Hepatocyte (in vitro differentiated cells): ENCODE measurements around the gene WNK1. TPM values are rescaled to one million over a fixed set of nuclear protein-coding genes. Genes with fewer than 3 reads are reported as not detected.

Source experiments
- DNase-seq: peaks from one replicate; pipeline ENCODE4 v3.0.0-alpha.2; 2016; ENCODE audit warnings: low spot score
- H2AFZ ChIP-seq: fragments of 200-600 bp; sonication (generic); 2 replicates; pipeline ENCODE4 v1.6.0; 2016; ENCODE audit warnings: antibody characterized with exemption, mild to moderate bottlenecking
- H3K27ac ChIP-seq: fragments of 200-600 bp; sonication (generic); 2 replicates; pipeline ENCODE4 v1.5.1; 2016; ENCODE audit warnings: mild to moderate bottlenecking
- H3K27me3 ChIP-seq: fragments of 200-600 bp; sonication (generic); 2 replicates; pipeline ENCODE4 v1.6.1; 2016
- H3K36me3 ChIP-seq: fragments of 200-600 bp; sonication (generic); replicated peaks from 2 replicates; pipeline ENCODE4 v1.5.1; 2016; ENCODE audit warnings: low read depth; ENCODE audit not compliant: insufficient read depth
- H3K4me1 ChIP-seq: fragments of 200-600 bp; sonication (generic); 2 replicates; pipeline ENCODE4 v1.5.1; 2016; ENCODE audit warnings: mild to moderate bottlenecking, moderate library complexity; ENCODE audit not compliant: insufficient read depth
- H3K4me2 ChIP-seq: fragments of 200-600 bp; sonication (generic); 2 replicates; pipeline ENCODE4 v1.6.0; 2016
- H3K4me3 ChIP-seq: fragments of 200-600 bp; sonication (generic); 2 replicates; pipeline ENCODE4 v1.5.1; 2016; ENCODE audit warnings: mild to moderate bottlenecking
- H3K79me2 ChIP-seq: fragments of 200-600 bp; sonication (generic); 2 replicates; pipeline ENCODE4 v1.6.0; 2017; ENCODE audit warnings: mild to moderate bottlenecking
- H3K9me2 ChIP-seq: fragments of 200-600 bp; sonication (generic); replicated peaks from 2 replicates; pipeline ENCODE4 v1.6.0; 2017; ENCODE audit warnings: mild to moderate bottlenecking; ENCODE audit not compliant: insufficient read depth
- H3K9me3 ChIP-seq: fragments of 200-600 bp; sonication (generic); 2 replicates; pipeline ENCODE4 v1.5.1; 2016; ENCODE audit warnings: low read depth, mild to moderate bottlenecking
- H4K20me1 ChIP-seq: fragments of 200-600 bp; sonication (generic); 2 replicates; pipeline ENCODE4 v1.6.0; 2016; ENCODE audit warnings: mild to moderate bottlenecking; ENCODE audit not compliant: insufficient read depth, poor library complexity, severe bottlenecking
- CTCF ChIP-seq: fragments of 200-600 bp; sonication (generic); IDR thresholded peaks from 2 replicates; pipeline ENCODE4 v1.5.1; 2016; ENCODE audit warnings: antibody characterized with exemption, mild to moderate bottlenecking; ENCODE audit not compliant: poor library complexity
- EZH2 ChIP-seq: fragments of 200-600 bp; sonication (generic); IDR thresholded peaks from 2 replicates; pipeline ENCODE4 v1.6.1; 2016; ENCODE audit warnings: antibody characterized with exemption, mild to moderate bottlenecking, borderline replicate concordance
- EZH2phosphoT487 ChIP-seq: fragments of 200-600 bp; sonication (generic); IDR thresholded peaks from one replicate; pipeline ENCODE4 v1.6.1; 2018; ENCODE audit warnings: antibody characterized with exemption, mild to moderate bottlenecking, low read depth, moderate library complexity; ENCODE audit not compliant: unreplicated experiment, severe bottlenecking
- WGBS: methylation state at CpG from one replicate; pipeline ENCODE4 v1.1.6; 2016; ENCODE audit warnings: low lambda C conversion rate; ENCODE audit errors: missing lambda C conversion rate; 5-methylcytosine and 5-hydroxymethylcytosine counted together
- polyA plus RNA-seq: library from polyadenylated mRNA; unstranded; fragments of >200 nt; fragmentation: Nextera tagmentation; extraction: Ambion mirVana; gene quantifications from 2 replicates; pipeline ENCODE4 v1.2.1, GENCODE V29; 2016
- total RNA-seq: library from RNA; depleted of rRNA; stranded (reverse); fragments of >200 nt; gene quantifications from 2 replicates; pipeline ENCODE4 v1.2.3, GENCODE V29; 2014

The WNK1 gene
- total and polyA plus RNA-seq, 2 experiments from 2014 or later, result 58.5 to 62.6 TPM

DNA sequence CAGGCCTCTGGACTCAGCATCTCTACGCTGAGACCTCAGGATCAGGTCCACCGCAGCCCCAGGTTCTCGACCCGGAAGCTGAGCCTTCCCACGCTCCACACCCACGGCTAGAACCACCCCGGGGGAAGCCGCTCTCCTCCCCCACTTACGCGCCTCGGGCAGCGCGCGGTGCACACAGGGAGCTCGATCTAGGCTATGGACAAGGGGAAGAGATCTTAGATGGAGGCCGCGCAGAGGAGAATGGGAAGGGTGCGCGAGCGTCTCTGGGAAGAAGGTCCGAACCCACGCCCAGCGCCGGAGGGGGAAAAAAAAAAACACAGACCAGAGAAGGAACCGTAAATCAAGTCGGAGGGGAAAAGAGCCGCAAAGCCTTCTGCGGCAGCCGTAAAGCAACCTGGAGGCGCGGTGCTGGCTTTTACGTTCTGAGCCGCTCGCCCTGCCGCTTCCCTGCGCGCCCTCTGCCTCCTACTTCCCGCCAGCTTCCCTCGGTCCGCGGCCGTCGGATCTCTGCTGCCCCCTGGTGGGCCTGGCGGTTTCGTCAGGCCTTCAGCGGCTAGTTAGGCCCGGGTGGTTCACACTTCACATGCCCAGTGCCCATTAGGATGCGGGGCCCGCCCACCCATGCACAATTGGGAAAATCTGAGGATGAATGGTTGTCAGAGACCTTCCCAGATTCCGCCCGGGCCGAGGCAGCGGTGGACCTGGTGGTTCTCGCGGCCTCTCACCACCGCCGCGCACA, 197.2 kb downstream of the WNK1 start, which contains the start of gene RAD52:
TSS of gene RAD52 (minus strand) at position 242 of the 739 bp plus-strand sequence. CDS start 16,636 bp downstream, outside the sequence.
- WGBS, result 2% methylated on average over 54 of the region's 58 CpGs
- peaks cover 15% of the 10 kb centered on the region for H3K4me1 ChIP-seq

DNA sequence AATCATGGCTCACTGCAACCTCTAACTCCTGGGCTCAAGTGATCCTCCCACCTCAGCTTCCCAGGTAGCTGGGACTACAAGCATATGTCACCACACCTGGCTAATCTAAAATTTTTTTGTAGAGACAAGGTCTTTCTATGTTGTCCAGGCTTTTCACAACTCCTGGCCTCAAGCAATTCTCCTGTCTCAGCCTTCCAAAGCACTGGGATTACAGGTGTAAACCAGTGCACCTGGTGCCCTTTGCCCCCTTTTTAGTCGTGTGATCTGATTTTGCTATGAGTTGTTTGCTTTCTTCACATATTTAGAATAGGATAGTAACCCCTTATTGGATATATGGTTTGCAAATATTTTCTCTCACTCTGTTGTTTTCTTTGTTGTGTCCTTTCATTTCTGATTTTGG, 198.8 kb downstream of the WNK1 start:
- H3K9me2 ChIP-seq, result no peaks in the 10 kb centered on the region
- H3K4me1 ChIP-seq, result peaks cover 15% of the 10 kb centered on the region
- no peak overlapping the region for H3K4me3 ChIP-seq
- no peaks in the 10 kb centered on the region for H3K27me3 ChIP-seq
- H2AFZ ChIP-seq, result no peak overlapping the region
- H3K27ac ChIP-seq, result peak overlapping the region; percentile 65
- 45% methylated on average over 1 of the region's 1 CpG for WGBS
- no peaks in the 10 kb centered on the region for H4K20me1 ChIP-seq
- no peaks in the 10 kb centered on the region for H3K9me3 ChIP-seq
- H3K4me2 ChIP-seq, result no peak overlapping the region
- H3K36me3 ChIP-seq, result no peaks in the 10 kb centered on the region
- TF ChIP-seq CTCF (no peak), EZH2 (no peak), EZH2phosphoT487 (no peak)
- peak; percentile 45 for DNase-seq
- H3K79me2 ChIP-seq, result peaks cover 25% of the 10 kb centered on the region

More for the DNA sequence above, 197.2 kb downstream of the WNK1 start, which contains the start of gene RAD52:
- peak within 1 kb of the TSS; percentile 60 for H2AFZ ChIP-seq
- H4K20me1 ChIP-seq, result no peaks in the 10 kb centered on the region
- H3K79me2 ChIP-seq, result peaks cover 41% of the 10 kb centered on the region
- TF ChIP-seq CTCF (peak; percentile 99), EZH2 (no peak), EZH2phosphoT487 (no peak)
- DNase-seq, result peak; percentile 99
- H3K4me3 ChIP-seq, result peak within 1 kb of the TSS; percentile 61
- H3K9me3 ChIP-seq, result no peaks in the 10 kb centered on the region
- H3K4me2 ChIP-seq, result peak within 1 kb of the TSS; percentile 91
- H3K36me3 ChIP-seq, result no peaks in the 10 kb centered on the region
- no peaks in the 10 kb centered on the region for H3K9me2 ChIP-seq
- H3K27me3 ChIP-seq, result no peaks in the 10 kb centered on the region
- peak within 1 kb of the TSS; percentile 92 for H3K27ac ChIP-seq

- Histone ChIP-seq H3K79me2 (peaks cover under 1% of the 10 kb centered on the region), H3K36me3 (no peaks in the 10 kb centered on the region), H3K9me2 (no peaks in the 10 kb centered on the region), H2AFZ (no peak overlapping the region), H3K27ac (no peak overlapping the region), H3K27me3 (no peaks in the 10 kb centered on the region), H3K4me1 (peaks cover 7% of the 10 kb centered on the region), H4K20me1 (no peaks in the 10 kb centered on the region), H3K4me2 (no peak overlapping the region), H3K9me3 (no peaks in the 10 kb centered on the region), H3K4me3 (no peak overlapping the region)
- TF ChIP-seq EZH2 (no peak), EZH2phosphoT487 (no peak), CTCF (no peak)
- DNase-seq, result no peak
- WGBS, result 89% methylated on average over 7 of the region's 7 CpGs
Observed at GRCh38 chr12:953776-954175, 201.4 kb downstream of the WNK1 start.
